OCI-LY3 (cell line): ENCODE results near the gene DCUN1D5.
A peak's percentile ranks its signal among the peaks of the same experiment; 100 is the strongest.
"Not testable (repeated sequence)": the region's sequence is repeated elsewhere in the genome, so short reads cannot be mapped to it uniquely, and the experiment has no call there.

Experiments
- H2AFZ ChIP-seq: fragments of 200-600, 300-600 bp; shearing (Covaris generic); 2 replicates; pipeline ENCODE4 v1.6.0; 2014; ENCODE audit warnings: antibody characterized with exemption, low read depth, low read length
- H3K27ac ChIP-seq: fragments of 200-600, 300-600 bp; sonication (generic); 2 replicates; pipeline ENCODE4 v1.5.1; 2014; ENCODE audit warnings: mild to moderate bottlenecking, low read length, moderate library complexity, mixed read lengths
- H3K27me3 ChIP-seq: fragments of 200-600, 300-600 bp; sonication (generic); 2 replicates; pipeline ENCODE4 v1.6.1; 2014; ENCODE audit warnings: low read depth, low read length, mixed read lengths
- H3K36me3 ChIP-seq: fragments of 200-600, 300-600 bp; sonication (generic); replicated peaks from 2 replicates; pipeline ENCODE3; 2014; ENCODE audit warnings: low read depth, low read length, mixed read lengths
- H3K4me1 ChIP-seq: fragments of 300-600, 200-600 bp; sonication (generic); 2 replicates; pipeline ENCODE4 v1.6.1; 2014; ENCODE audit warnings: low read length, mixed read lengths
- H3K4me2 ChIP-seq: fragments of 200-600, 300-600 bp; sonication (generic); 2 replicates; pipeline ENCODE4 v1.6.1; 2014; ENCODE audit warnings: low read length, mixed read lengths
- H3K4me3 ChIP-seq: fragments of 300-600, 200-600 bp; sonication (generic); 2 replicates; pipeline ENCODE4 v1.5.1; 2014; ENCODE audit warnings: antibody characterized with exemption, mild to moderate bottlenecking, low read length, moderate library complexity
- H3K79me2 ChIP-seq: fragments of 300-600, 200-600 bp; shearing (Covaris generic); 2 replicates; pipeline ENCODE4 v1.6.1; 2014; ENCODE audit warnings: mild to moderate bottlenecking, low read length, mixed read lengths
- H3K9ac ChIP-seq: fragments of 300-600, 200-600 bp; shearing (Covaris generic); 2 replicates; pipeline ENCODE4 v1.6.0; 2014; ENCODE audit warnings: mild to moderate bottlenecking, low read length, moderate library complexity
- H3K9me3 ChIP-seq: fragments of 200-600, 300-600 bp; shearing (Covaris generic); 2 replicates; pipeline ENCODE4 v1.6.1; 2014; ENCODE audit warnings: low read length, mixed read lengths; ENCODE audit not compliant: insufficient read depth
- H4K20me1 ChIP-seq: fragments of 200-600, 300-600 bp; sonication (generic); 2 replicates; pipeline ENCODE4 v1.6.1; 2016; ENCODE audit warnings: low read length, mixed read lengths; ENCODE audit not compliant: insufficient read depth
- EZH2phosphoT487 ChIP-seq: fragments of 200-600 bp; shearing (Covaris generic); IDR thresholded peaks from 2 replicates; pipeline ENCODE4 v1.6.1; 2018; ENCODE audit warnings: antibody characterized with exemption, mixed run types, low read depth
- TF ChIP-seq, protein P1 (sequence below): fragments of 200-600, 300-600 bp; sonication (generic); IDR thresholded peaks from 2 replicates; pipeline ENCODE4 v1.5.1; 2014; ENCODE audit warnings: antibody characterized with exemption, low read length, low read depth

Gene DCUN1D5

DNA sequence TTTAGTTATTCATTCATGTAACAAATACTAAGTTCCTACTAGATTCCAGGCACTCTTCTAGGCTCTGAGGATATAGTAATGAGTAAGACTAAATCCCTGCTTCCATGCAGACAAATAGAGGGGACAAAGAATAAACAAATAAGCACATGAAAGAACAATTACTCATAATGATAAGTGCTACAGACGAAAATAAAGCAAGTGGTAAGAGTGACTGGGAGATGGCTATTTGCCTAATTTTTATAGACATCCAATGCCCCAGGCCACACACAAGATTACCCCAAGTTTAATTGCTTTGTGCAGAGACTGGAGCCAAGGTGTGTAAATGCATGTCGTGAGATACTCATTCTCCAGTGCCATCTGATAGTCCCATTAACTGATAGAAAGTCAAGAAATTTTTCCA lies 62.6 kb downstream of the DCUN1D5 start:
- no peak overlapping the region for H3K27ac ChIP-seq
- H3K36me3 ChIP-seq = no peaks in the 10 kb centered on the region
- TF ChIP-seq EZH2phosphoT487 = no peak
- TF ChIP-seq, protein P1, sequence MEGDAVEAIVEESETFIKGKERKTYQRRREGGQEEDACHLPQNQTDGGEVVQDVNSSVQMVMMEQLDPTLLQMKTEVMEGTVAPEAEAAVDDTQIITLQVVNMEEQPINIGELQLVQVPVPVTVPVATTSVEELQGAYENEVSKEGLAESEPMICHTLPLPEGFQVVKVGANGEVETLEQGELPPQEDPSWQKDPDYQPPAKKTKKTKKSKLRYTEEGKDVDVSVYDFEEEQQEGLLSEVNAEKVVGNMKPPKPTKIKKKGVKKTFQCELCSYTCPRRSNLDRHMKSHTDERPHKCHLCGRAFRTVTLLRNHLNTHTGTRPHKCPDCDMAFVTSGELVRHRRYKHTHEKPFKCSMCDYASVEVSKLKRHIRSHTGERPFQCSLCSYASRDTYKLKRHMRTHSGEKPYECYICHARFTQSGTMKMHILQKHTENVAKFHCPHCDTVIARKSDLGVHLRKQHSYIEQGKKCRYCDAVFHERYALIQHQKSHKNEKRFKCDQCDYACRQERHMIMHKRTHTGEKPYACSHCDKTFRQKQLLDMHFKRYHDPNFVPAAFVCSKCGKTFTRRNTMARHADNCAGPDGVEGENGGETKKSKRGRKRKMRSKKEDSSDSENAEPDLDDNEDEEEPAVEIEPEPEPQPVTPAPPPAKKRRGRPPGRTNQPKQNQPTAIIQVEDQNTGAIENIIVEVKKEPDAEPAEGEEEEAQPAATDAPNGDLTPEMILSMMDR = no peak

GRCh38 chr11:103028304-103029020 lies 63.5 kb downstream of the DCUN1D5 start:
- H3K4me2 ChIP-seq = peak overlapping the region; percentile 68
- peak overlapping the region; percentile 25; the same call in 1 of the 2 replicates for H3K4me3 ChIP-seq
- H3K36me3 ChIP-seq, H2AFZ ChIP-seq, H3K9me3 ChIP-seq, H4K20me1 ChIP-seq, H3K27me3 ChIP-seq, H3K79me2 ChIP-seq: not testable (repeated sequence)
- H3K9ac ChIP-seq = peak overlapping the region; percentile 51
- H3K27ac ChIP-seq = peak overlapping the region; percentile 75
- peaks cover 24% of the 10 kb centered on the region for H3K4me1 ChIP-seq

More for the DNA sequence above, 62.6 kb downstream of the DCUN1D5 start:
- Histone ChIP-seq H3K27me3 (no peaks in the 10 kb centered on the region), H3K4me3 (no peak overlapping the region), H3K9me3 (no peaks in the 10 kb centered on the region), H3K9ac (no peak overlapping the region), H3K4me1 (peaks cover 27% of the 10 kb centered on the region), H2AFZ (no peak overlapping the region), H3K79me2 (no peaks in the 10 kb centered on the region), H4K20me1 (no peaks in the 10 kb centered on the region), H3K4me2 (no peak overlapping the region)

- Histone ChIP-seq H3K79me2 (no peaks in the 10 kb centered on the region), H4K20me1 (no peaks in the 10 kb centered on the region), H3K36me3 (no peaks in the 10 kb centered on the region), H3K9me3 (no peaks in the 10 kb centered on the region), H3K27ac (no peak overlapping the region), H3K4me1 (peaks cover 20% of the 10 kb centered on the region), H3K4me2 (no peak overlapping the region), H3K9ac (no peak overlapping the region), H3K27me3 (no peaks in the 10 kb centered on the region), H2AFZ (no peak overlapping the region), H3K4me3 (no peak overlapping the region)
- no peak for TF ChIP-seq EZH2phosphoT487
- TF ChIP-seq, protein P1 = no peak
These were observed 67.9 kb downstream of the DCUN1D5 start for GRCh38 chr11:103024086-103024485.

DNA sequence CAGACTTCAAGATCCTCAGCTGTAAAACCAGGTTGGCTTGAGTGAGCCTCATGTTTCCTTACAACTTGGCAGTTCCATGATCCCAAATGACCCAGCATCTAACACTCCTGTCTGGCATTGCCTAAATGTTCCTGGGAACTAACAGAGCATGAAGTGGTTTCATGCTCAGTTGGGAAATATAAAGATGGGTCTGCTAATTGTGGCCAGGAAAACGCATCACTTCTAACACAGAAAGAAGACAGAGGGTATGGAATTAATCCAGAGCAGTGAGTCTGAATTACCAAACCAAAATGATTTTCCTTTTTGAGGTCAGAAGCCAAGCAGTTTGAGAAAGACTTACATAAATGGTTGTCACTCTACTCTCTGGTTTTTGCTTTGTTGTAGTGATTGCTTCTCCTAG lies 75.9 kb downstream of the DCUN1D5 start:
- Histone ChIP-seq H3K9me3 (no peaks in the 10 kb centered on the region), H2AFZ (no peak overlapping the region), H4K20me1 (no peaks in the 10 kb centered on the region), H3K36me3 (no peaks in the 10 kb centered on the region), H3K4me2 (no peak overlapping the region), H3K9ac (no peak overlapping the region), H3K4me3 (no peak overlapping the region), H3K4me1 (no peaks in the 10 kb centered on the region), H3K27ac (no peak overlapping the region), H3K27me3 (no peaks in the 10 kb centered on the region), H3K79me2 (no peaks in the 10 kb centered on the region)
- TF ChIP-seq, protein P1 = no peak
- TF ChIP-seq EZH2phosphoT487 = no peak
